WTC11 (cell line): ENCODE data around the gene TNNT2. TPM values are rescaled to one million over a fixed set of nuclear protein-coding genes. Genes with fewer than 3 reads are reported as not detected.

Experiments
- ATAC-seq: fragments of 200-7000 bp; cut with Tn5 transposase; 2 replicates; pipeline ENCODE4 v1.10.0; 2021; ENCODE audit warnings: mild to moderate bottlenecking, moderate library complexity
- CTCF ChIA-PET: fragments of 300-600 bp; sonication (Branson Sonifier 250); formaldehyde crosslinking; loops from one replicate; lab custom pipeline; 2021; ENCODE audit warnings: antibody characterized with exemption; lab: Charles Lee
- POLR2A ChIA-PET: fragments of 350-600 bp; sonication (Branson Sonifier 250); formaldehyde crosslinking; loops from one replicate; lab custom pipeline; 2021; ENCODE audit warnings: antibody characterized with exemption; lab: Charles Lee
- DNase-seq: peaks from one replicate; pipeline ENCODE4 v3.0.0; 2021; ENCODE audit warnings: low spot score
- H3K27ac Mint-ChIP-seq: 2 replicates; pipeline ENCODE4 v1.8.0; 2021; ENCODE audit warnings: mixed read lengths
- H3K27me3 Mint-ChIP-seq: 2 replicates; pipeline ENCODE4 v1.8.0; 2021; ENCODE audit warnings: low read depth, mild to moderate bottlenecking, moderate library complexity, mixed read lengths
- H3K36me3 Mint-ChIP-seq: 2 replicates; pipeline ENCODE4 v1.8.0; 2021; ENCODE audit warnings: mixed read lengths
- H3K4me1 Mint-ChIP-seq: 2 replicates; pipeline ENCODE4 v1.8.0; 2022; ENCODE audit warnings: mixed read lengths
- H3K4me3 Mint-ChIP-seq: 2 replicates; pipeline ENCODE4 v1.8.0; 2021; ENCODE audit warnings: mild to moderate bottlenecking, moderate library complexity, mixed read lengths
- H3K9me3 Mint-ChIP-seq: 2 replicates; pipeline ENCODE4 v1.8.0; 2021; ENCODE audit warnings: mixed read lengths
- ATF1 ChIP-seq: sonication (generic); formaldehyde crosslinking; IDR thresholded peaks from 2 replicates; pipeline ENCODE4 v1.8.1; 2023; ENCODE audit warnings: mild to moderate bottlenecking, moderate library complexity, missing genetic modification reagents
- ELF4 ChIP-seq: sonication (generic); formaldehyde crosslinking; IDR thresholded peaks from 2 replicates; pipeline ENCODE4 v1.8.1; 2022; ENCODE audit warnings: low read depth, mild to moderate bottlenecking, moderate library complexity, missing genetic modification reagents
- HMGXB4 ChIP-seq: sonication (generic); formaldehyde crosslinking; IDR thresholded peaks from 2 replicates; pipeline ENCODE4 v1.8.1; 2023; ENCODE audit warnings: mild to moderate bottlenecking, moderate library complexity, missing genetic modification reagents
- NR2C2 ChIP-seq: sonication (generic); formaldehyde crosslinking; IDR thresholded peaks from 2 replicates; pipeline ENCODE4 v1.8.0; 2022; ENCODE audit warnings: mild to moderate bottlenecking, missing genetic modification reagents
- NR3C1 ChIP-seq: sonication (generic); formaldehyde crosslinking; conservative IDR thresholded peaks from 2 replicates; pipeline ENCODE4 v1.8.1; 2023; ENCODE audit warnings: low read depth, mild to moderate bottlenecking, missing genetic modification reagents
- TCF7 ChIP-seq: sonication (generic); formaldehyde crosslinking; IDR thresholded peaks from 2 replicates; pipeline ENCODE4 v1.8.0; 2022; ENCODE audit warnings: mild to moderate bottlenecking, low read depth, missing genetic modification reagents, moderate library complexity
- ZNF138 ChIP-seq: sonication (generic); formaldehyde crosslinking; conservative IDR thresholded peaks from 2 replicates; pipeline ENCODE4 v1.8.1; 2022; ENCODE audit warnings: mild to moderate bottlenecking, moderate library complexity, missing genetic modification reagents
- ZNF317 ChIP-seq: sonication (generic); formaldehyde crosslinking; IDR thresholded peaks from 2 replicates; pipeline ENCODE4 v1.8.1; 2023; ENCODE audit warnings: low read depth, mild to moderate bottlenecking, moderate library complexity, missing genetic modification reagents, borderline replicate concordance
- total RNA-seq: library from RNA; stranded (reverse); gene quantifications from 3 replicates; pipeline ENCODE4 v1.2.3, GENCODE V29; 2021
- TF ChIP-seq, protein P1 (sequence below): fragments of 200-600 bp; IDR thresholded peaks from 2 replicates; pipeline ENCODE4 v1.8.0; 2022; ENCODE audit warnings: antibody characterized with exemption
- TF ChIP-seq, protein P2 (sequence below): sonication (generic); formaldehyde crosslinking; conservative IDR thresholded peaks from 2 replicates; pipeline ENCODE4 v1.8.1; 2023; ENCODE audit warnings: mild to moderate bottlenecking, low read depth, missing genetic modification reagents, moderate library complexity
- TF ChIP-seq, protein P3 (sequence below): sonication (generic); formaldehyde crosslinking; IDR thresholded peaks from 2 replicates; pipeline ENCODE4 v1.8.0; 2022; ENCODE audit warnings: missing genetic modification reagents

Gene TNNT2
- total RNA-seq, 1 experiment from 2014 or later: 6.1 TPM

- H3K27me3 Mint-ChIP-seq: no peaks in the 10 kb centered on the region; the same call in 1 of the 2 replicates
- no peaks in the 10 kb centered on the region for H3K4me1 Mint-ChIP-seq
- ChIA-PET POLR2A (no interaction called here), CTCF (interaction anchor here (0.7 to 2.6 kb wide), 7 partner anchors 17 to 106 kb away, joined by 3 to 9 read pairs (median 3); no protein-coding TSS in a partner anchor)
- H3K4me3 Mint-ChIP-seq: no peak overlapping the region
- H3K9me3 Mint-ChIP-seq: peaks cover 3% of the 10 kb centered on the region; the same call in 1 of the 2 replicates
- H3K36me3 Mint-ChIP-seq: no peaks in the 10 kb centered on the region
- ATAC-seq: no peak
- no peak for DNase-seq
- no peak for TF ChIP-seq TCF7 (CRISPR knock-in tag)
- TF ChIP-seq, protein P1, sequence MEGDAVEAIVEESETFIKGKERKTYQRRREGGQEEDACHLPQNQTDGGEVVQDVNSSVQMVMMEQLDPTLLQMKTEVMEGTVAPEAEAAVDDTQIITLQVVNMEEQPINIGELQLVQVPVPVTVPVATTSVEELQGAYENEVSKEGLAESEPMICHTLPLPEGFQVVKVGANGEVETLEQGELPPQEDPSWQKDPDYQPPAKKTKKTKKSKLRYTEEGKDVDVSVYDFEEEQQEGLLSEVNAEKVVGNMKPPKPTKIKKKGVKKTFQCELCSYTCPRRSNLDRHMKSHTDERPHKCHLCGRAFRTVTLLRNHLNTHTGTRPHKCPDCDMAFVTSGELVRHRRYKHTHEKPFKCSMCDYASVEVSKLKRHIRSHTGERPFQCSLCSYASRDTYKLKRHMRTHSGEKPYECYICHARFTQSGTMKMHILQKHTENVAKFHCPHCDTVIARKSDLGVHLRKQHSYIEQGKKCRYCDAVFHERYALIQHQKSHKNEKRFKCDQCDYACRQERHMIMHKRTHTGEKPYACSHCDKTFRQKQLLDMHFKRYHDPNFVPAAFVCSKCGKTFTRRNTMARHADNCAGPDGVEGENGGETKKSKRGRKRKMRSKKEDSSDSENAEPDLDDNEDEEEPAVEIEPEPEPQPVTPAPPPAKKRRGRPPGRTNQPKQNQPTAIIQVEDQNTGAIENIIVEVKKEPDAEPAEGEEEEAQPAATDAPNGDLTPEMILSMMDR: no peak
- no peak for TF ChIP-seq NR3C1
- TF ChIP-seq, protein P2, sequence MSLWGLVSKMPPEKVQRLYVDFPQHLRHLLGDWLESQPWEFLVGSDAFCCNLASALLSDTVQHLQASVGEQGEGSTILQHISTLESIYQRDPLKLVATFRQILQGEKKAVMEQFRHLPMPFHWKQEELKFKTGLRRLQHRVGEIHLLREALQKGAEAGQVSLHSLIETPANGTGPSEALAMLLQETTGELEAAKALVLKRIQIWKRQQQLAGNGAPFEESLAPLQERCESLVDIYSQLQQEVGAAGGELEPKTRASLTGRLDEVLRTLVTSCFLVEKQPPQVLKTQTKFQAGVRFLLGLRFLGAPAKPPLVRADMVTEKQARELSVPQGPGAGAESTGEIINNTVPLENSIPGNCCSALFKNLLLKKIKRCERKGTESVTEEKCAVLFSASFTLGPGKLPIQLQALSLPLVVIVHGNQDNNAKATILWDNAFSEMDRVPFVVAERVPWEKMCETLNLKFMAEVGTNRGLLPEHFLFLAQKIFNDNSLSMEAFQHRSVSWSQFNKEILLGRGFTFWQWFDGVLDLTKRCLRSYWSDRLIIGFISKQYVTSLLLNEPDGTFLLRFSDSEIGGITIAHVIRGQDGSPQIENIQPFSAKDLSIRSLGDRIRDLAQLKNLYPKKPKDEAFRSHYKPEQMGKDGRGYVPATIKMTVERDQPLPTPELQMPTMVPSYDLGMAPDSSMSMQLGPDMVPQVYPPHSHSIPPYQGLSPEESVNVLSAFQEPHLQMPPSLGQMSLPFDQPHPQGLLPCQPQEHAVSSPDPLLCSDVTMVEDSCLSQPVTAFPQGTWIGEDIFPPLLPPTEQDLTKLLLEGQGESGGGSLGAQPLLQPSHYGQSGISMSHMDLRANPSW: no peak
- TF ChIP-seq, protein P3, sequence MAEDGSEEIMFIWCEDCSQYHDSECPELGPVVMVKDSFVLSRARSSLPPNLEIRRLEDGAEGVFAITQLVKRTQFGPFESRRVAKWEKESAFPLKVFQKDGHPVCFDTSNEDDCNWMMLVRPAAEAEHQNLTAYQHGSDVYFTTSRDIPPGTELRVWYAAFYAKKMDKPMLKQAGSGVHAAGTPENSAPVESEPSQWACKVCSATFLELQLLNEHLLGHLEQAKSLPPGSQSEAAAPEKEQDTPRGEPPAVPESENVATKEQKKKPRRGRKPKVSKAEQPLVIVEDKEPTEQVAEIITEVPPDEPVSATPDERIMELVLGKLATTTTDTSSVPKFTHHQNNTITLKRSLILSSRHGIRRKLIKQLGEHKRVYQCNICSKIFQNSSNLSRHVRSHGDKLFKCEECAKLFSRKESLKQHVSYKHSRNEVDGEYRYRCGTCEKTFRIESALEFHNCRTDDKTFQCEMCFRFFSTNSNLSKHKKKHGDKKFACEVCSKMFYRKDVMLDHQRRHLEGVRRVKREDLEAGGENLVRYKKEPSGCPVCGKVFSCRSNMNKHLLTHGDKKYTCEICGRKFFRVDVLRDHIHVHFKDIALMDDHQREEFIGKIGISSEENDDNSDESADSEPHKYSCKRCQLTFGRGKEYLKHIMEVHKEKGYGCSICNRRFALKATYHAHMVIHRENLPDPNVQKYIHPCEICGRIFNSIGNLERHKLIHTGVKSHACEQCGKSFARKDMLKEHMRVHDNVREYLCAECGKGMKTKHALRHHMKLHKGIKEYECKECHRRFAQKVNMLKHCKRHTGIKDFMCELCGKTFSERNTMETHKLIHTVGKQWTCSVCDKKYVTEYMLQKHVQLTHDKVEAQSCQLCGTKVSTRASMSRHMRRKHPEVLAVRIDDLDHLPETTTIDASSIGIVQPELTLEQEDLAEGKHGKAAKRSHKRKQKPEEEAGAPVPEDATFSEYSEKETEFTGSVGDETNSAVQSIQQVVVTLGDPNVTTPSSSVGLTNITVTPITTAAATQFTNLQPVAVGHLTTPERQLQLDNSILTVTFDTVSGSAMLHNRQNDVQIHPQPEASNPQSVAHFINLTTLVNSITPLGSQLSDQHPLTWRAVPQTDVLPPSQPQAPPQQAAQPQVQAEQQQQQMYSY: no peak
- TF ChIP-seq ELF4 (CRISPR knock-in tag): no peak
- TF ChIP-seq HMGXB4 (CRISPR knock-in tag): no peak
- TF ChIP-seq ATF1 (CRISPR knock-in tag): no peak
- TF ChIP-seq ZNF138 (CRISPR knock-in tag): no peak
- TF ChIP-seq ZNF317 (CRISPR knock-in tag): no peak
- H3K27ac Mint-ChIP-seq: no peak overlapping the region
Measured at GRCh38 chr1:201329286-201329685, 48.2 kb downstream of the TNNT2 start.

DNA sequence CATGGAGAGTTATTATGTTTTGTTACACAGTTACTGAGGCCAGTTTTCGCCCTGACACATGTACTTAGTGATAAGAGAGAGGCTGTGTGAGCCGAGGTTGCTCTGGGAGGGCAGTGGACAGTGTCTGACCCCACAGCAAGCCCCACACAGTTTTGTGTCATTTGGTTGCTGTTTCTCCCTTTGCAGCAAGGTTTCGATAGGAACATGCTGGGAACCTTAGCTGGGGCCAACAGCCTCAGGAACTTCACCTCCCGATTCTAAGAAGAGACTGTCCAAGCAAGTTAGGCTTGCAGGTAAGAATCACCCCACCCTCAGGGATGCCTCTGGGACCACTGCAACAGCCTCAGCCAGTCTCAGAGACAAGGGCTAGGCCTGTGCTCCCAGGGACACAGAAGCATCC, 48.9 kb downstream of the TNNT2 start:
- Mint-ChIP-seq H3K4me1 (no peaks in the 10 kb centered on the region), H3K9me3 (peaks cover 3% of the 10 kb centered on the region; the same call in 1 of the 2 replicates), H3K36me3 (no peaks in the 10 kb centered on the region), H3K4me3 (no peak overlapping the region), H3K27ac (no peak overlapping the region), H3K27me3 (no peaks in the 10 kb centered on the region; the same call in 1 of the 2 replicates)
- POLR2A ChIA-PET: no interaction called here
- no peak for ATAC-seq
- TF ChIP-seq NR2C2 (CRISPR knock-in tag): no peak
- DNase-seq: no peak
- CTCF ChIA-PET: interaction anchor here (0.8 to 1.2 kb wide), 2 partner anchors 69 to 107 kb away, joined by 3 read pairs; no protein-coding TSS in a partner anchor
